Activated naive CD4-positive, alpha-beta T cell treated with anti-CD3 and anti-CD28 coated beads, Interleukin-2, amount 50 U/mL, for 16 hours (primary cell): ENCODE measurements around the gene CCRL2.
"Not testable (repeated sequence)": the region's sequence is repeated elsewhere in the genome, so short reads cannot be mapped to it uniquely, and the experiment has no call there.

ENCODE experiments used
- DNase-seq: peaks from one replicate; pipeline ENCODE4 v3.0.0-alpha.2; 2020

The CCRL2 gene

DNA sequence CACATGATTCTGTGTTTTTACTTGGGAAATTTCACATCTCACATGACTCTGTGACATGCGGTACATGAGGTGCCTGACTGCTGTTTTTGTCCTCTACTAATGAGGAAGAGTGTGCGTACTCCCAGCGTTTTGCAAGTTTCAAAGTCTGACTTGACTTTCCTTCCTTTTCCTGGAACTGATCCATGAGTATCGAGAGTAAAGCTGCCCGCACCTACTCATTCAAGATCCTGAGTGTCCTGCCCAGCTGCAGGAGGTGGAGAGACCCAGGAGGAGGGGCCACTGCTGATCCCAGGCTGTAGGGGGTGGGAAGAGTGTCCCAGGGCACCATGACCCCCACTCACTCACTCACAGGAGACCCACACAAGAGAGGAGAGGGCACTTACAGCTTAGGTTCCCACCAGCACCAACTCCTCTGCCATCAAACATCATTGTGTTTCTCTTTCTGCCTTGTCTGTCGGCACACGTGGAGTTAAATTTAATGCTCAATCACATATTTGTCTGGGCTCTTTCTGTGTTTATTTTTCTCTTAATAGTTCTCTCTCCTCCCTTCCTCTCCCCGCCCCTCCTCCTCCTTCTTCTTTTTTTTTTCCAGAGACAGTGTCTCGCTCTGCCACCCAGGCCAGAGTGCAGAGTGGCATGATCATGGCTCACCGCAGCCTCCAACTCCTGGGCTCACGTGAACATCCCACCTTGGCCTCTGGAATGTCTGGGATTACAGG is 1.6 kb upstream of the CCRL2 start:
- DNase-seq, result no peak

GRCh38 chr3:46406443-46406787 is 644 bp upstream of the CCRL2 start:
- no peak for DNase-seq

DNA sequence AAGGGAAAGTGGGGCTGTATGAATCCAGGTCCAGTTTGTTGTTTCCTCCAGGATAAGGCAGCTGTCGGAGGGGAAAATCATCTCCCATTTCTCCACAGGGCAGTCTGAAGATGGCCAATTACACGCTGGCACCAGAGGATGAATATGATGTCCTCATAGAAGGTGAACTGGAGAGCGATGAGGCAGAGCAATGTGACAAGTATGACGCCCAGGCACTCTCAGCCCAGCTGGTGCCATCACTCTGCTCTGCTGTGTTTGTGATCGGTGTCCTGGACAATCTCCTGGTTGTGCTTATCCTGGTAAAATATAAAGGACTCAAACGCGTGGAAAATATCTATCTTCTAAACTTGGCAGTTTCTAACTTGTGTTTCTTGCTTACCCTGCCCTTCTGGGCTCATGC is 911 bp downstream of the CCRL2 start:
- no peak for DNase-seq

- no peak for DNase-seq
Measured at GRCh38 chr3:46408853-46409252, 1.8 kb downstream of the CCRL2 start.

DNA sequence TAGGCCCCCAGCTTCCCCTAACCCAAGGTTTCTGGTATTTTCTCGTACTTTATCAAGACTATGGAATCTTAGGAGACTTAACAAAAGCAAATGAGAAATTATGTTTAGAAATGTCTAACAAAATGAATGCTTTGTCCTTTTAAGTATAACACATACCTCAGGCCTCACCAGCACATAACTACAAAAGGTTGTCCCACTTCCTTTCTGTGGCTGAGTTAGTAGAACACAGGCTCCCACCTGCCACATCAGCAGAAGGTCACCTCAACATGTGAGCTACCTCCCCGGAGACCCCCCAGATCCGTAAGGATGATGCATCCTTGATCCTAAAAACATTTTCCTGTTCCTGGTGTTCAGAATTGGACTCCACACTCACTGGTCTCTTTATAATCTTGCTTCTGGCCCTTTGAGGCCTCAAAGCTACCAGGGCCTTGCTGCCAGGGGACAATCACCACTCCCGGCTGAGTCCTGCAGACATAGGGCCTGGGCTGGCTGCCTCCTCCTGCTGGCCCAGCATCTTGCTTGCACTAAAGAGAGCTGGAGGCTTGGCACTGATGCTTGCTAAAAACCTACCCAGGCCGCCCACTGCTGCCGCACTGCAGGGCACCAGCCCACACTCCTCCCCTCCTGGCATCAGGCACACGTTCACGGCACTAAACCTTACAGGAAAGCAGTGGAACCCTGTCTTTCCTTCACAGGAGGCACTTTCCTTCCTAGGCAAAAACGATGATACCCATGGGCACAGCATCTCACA is 2.9 kb downstream of the CCRL2 start:
- no peak for DNase-seq

DNA sequence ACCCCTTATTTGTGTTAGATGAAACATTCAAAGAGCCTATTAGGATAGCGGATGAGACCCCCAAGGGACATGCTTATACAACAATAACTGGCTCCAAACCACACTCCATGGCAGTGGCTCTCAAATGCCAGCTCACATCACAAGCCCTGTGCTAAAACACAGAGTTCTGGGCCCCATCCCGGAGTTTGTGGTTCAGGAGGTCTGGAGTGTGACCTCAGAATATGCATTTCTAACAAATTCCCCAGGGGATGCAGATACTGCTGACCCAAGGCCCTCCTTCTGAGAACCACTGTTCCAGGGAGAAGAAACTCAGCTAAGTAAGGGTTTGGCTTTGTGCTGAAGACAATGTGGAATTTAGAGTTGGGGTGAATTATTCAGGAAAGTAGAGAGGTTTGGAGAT is 3.6 kb downstream of the CCRL2 start:
- DNase-seq, result no peak

DNA sequence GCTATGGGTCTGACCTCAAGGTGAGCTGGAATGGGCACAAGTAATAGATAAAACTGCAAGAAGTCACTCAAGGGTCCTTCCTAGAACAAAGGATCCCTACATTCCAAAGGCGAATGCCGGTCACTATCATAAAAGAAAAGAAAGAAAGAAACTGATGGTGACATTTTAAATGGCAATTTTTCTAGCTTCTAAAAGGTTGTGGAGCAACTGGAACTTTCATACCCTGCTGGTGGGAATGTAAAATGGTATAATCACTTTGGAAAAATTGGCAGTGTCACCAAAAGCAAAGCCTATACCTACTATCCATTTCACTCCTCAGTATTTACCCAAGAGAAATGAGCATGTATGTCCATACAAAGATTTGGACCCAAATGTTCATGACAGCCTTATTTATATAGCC is 4.2 kb downstream of the CCRL2 start:
- DNase-seq, result no peak

DNA sequence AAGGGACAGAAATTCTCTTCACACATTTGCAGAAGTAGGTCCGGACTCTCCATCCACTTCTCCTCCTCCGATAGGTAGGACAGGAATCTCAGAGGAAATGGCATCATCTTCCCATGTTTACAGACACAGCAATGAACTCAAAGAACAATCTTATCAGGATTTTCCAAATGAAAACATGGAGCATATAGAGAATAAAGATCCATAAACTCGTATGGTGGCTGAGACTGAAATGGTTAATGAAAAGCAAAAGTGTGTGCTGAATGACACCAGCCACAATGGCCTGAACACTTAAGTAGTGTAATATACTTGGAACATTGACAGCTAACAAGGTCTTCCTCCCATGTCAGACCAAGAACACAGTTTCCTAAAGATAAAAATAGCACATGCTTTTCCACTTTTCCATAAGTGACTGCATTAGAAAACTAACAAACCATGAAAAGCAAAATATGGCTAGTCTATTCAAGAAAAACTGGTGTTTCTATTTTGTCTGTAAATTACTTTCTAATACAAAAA is 5.8 kb downstream of the CCRL2 start:
- no peak for DNase-seq

- no peak for DNase-seq
Measured at GRCh38 chr3:46413951-46414350, 6.9 kb downstream of the CCRL2 start.

GRCh38 chr3:46414739-46415138 is 7.7 kb downstream of the CCRL2 start:
- DNase-seq, result no peak

DNA sequence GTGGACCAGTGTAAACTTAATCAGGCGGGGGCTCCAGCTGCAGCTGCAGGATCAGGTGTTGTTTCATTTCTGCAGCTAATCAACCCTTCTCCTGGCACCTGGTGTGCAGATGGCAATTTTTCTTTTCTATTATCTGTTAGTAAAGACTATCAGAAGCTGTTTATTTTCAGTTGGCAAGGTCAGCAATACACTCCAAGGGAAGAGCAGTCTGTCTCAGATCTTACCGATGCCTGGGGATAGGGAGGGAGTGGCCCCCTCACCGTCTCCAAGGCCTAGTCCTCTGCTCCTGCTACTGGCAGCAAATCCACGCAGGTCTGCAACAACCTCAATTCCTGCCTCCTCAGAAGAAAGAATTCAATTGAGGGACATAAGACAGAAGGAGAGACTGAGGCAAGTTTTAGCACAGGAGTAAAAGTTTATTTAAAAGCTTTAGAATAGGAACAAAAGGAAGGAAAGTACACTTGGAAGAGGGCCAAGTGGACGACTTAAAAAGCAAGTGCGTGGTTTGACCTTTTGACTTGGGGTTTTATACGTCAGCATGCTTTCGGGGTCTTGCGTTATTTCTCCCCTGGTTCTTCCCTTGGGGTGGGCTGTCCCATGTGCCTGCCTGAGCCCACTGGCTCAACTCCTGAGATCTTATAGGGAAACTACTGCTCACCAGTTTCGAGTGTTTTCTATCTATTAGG is 9.2 kb downstream of the CCRL2 start:
- DNase-seq, result no peak

DNA sequence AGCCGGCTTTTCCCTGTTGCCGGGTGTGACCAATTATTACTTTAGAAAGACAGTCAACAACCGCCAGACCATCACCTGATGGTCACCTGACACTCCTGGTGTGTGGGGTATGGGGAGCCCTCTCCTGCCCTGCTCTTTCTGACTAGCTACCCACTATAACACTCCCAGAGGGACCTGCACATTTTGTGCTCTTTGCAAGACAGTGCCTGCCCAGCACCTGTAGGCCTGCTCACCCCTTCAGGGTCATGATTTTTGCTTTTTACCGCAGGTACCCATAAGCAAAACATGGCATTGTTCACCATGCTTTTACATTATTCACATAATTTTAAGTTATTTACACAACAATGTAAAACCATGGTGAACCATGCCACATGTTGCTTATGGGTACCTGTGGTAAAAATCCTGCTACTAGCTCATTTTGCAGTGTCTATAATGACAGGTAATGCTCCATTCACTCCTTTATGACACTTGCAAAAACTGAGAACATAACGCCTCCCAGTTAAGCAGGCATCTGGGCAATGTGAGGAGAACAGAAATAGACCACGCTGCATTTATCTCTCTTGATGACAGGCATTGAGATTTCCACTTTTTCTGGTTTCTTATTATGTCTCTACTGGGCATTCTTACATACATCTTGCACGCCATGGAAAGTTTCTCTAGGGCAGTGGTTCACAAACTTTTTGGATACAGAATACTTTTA is 9.9 kb downstream of the CCRL2 start:
- no peak for DNase-seq

- DNase-seq, result no peak
Measured at GRCh38 chr3:46417841-46418611, 11.0 kb downstream of the CCRL2 start.

DNA sequence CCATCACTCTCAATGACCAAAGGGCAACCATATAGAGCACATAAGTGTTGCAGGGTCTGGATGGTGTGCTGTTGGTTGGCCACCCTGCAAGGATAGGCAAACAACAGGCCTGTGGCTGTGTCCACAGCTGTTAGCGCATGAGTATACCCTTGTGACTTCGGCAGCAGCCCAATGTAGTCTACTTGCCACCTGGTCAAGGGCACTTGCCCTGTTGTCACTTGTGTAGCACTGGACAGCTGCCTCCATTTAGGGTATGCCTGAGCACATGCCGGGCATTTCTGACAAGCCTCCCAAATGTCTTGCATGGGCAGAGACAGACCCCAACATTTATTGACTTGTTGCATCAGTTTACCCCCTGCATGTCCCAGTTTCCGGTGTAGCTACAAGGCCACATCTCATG is 12.8 kb downstream of the CCRL2 start:
- DNase-seq, result no peak

GRCh38 chr3:46420931-46421330 is 13.9 kb downstream of the CCRL2 start:
- DNase-seq, result no peak

- no peak for DNase-seq
Measured at GRCh38 chr3:46422617-46423016, 15.6 kb downstream of the CCRL2 start.

- DNase-seq, result no peak
Measured at GRCh38 chr3:46423588-46423987, 16.5 kb downstream of the CCRL2 start.

DNA sequence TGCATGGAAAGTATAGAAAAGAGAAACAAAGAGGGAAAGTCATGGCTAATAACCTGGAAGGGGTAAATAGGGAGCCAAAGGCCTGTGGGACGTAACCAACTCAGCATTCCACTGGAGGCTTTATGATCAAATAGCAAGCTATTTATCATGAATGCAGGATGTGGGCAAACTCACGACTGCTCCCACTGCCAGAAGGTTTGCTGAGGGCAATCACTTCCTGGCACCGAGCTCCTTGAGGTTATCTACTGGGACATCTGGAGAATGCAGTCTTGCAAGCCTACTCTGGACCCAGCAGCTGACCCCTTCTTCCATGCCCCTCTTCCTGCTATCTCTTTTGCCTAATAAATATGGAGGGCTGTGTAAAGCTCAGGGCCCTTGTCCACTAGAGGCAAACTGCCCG is 19.4 kb downstream of the CCRL2 start:
- not testable (repeated sequence) for DNase-seq

- not testable (repeated sequence) for DNase-seq
Measured at GRCh38 chr3:46427404-46427803, 20.3 kb downstream of the CCRL2 start.

DNA sequence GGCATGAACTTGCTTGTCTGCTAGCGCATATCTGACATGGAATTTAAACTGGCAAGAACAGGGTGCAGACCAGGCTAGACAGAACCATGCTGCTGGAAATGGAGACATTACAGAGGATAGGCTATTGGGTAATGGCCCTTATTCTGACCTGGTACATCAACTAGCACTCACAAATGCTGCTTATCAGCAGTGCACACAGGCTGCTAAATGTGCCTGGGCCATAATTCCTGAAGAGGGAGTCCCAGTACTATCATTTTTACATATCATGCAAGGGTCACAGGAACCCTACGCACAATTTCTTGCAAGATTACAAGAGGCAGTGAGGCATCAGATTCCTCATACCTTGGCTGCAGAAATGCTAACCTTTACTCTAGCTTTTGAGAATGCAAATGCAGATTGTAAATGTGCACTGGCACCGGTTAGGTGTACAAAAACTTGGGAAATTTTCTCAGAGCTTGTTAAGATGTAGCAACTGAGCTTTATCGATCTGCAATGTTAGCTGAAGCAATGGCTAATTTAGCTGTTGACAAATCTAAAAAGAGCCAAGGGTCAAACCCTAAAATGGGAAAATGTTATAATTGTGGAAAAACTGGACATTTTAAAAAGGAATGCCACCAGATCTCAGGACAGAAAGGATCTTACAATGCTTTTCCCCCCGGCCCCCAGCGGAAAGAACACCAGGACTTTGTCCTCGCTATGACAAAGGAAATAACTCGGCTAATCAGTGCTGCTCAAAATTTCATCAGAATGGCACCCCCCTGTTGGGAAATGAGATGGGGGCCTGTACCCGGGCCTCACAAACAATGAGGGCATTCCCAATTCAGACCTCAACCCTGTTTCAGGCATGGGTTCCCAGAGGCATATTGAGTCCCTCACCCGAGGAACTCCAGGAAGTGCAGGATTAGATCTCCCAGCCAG is 21.1 kb downstream of the CCRL2 start:
- DNase-seq, result no peak

GRCh38 chr3:46429250-46429649 is 22.2 kb downstream of the CCRL2 start:
- DNase-seq, result no peak
